Right atrium auricular region (tissue), 2 donors: ENCODE data around the gene JCAD. TPM values are rescaled to one million over a fixed set of nuclear protein-coding genes. Genes with fewer than 3 reads are reported as not detected.
A peak's percentile ranks its signal among the peaks of the same experiment; 100 is the strongest.

Source experiments
- DNase-seq: peaks from one replicate; pipeline ENCODE4 v3.0.0-alpha.2; 2019; ENCODE audit warnings: low spot score
- H3K27ac ChIP-seq, 2 donors: fragments of 200-600 bp; sonication (generic); 1 replicate in 1 of 2; 2 replicates in 1 of 2; pipeline ENCODE4 v1.5.1; 2016 to 2019
- H3K27me3 ChIP-seq, 2 donors: fragments of 200-600 bp; sonication (generic); one replicate each; pipeline versions ENCODE4 v1.5.1 to v1.6.0; 2017 to 2019
- H3K36me3 ChIP-seq: fragments of 200-600 bp; sonication (generic); one replicate; pipeline ENCODE4 v1.5.1; 2016
- H3K4me1 ChIP-seq, 2 donors: fragments of 200-600 bp; sonication (generic); one replicate each; pipeline versions ENCODE4 v1.5.1 to v1.6.0; 2017 to 2019
- H3K4me3 ChIP-seq, 2 donors: fragments of 200-600 bp; sonication (generic); 1 replicate in 1 of 2; 2 replicates in 1 of 2; pipeline ENCODE4 v1.5.1; 2017 to 2019; ENCODE audit warnings: mild to moderate bottlenecking in 1 of 2, moderate library complexity in 1 of 2
- H3K9me3 ChIP-seq, 2 donors: fragments of 200-600 bp; sonication (generic); one replicate each; pipeline ENCODE4 v1.5.1; 2019
- CTCF ChIP-seq, 2 donors: fragments of 200-600 bp; sonication (generic); IDR thresholded peaks; one replicate each; pipeline ENCODE4 v1.5.1; 2019; ENCODE audit warnings: antibody characterized with exemption in 2 of 2
- total RNA-seq, 2 donors: library from RNA; depleted of rRNA; stranded (reverse); fragments of >200 nt; gene quantifications; one replicate each; pipeline ENCODE4 v1.1.0, GENCODE V29; 2016

Gene JCAD
- total RNA-seq, 2 donors from 2014 or later, result 34.1 to 39.8 TPM

GRCh38 chr10:30032125-30032524 is 27.3 kb downstream of the JCAD start:
- no peak for DNase-seq
- H3K4me1 ChIP-seq, result peaks cover 0 to 77% of the 10 kb centered on the region in 2 donors
- peaks cover 12% of the 10 kb centered on the region for H3K36me3 ChIP-seq
- no peak overlapping the region for H3K27ac ChIP-seq
- no peak overlapping the region for H3K4me3 ChIP-seq
- H3K27me3 ChIP-seq, result no peaks in the 10 kb centered on the region
- no peaks in the 10 kb centered on the region for H3K9me3 ChIP-seq
- no peak for TF ChIP-seq CTCF (IDR thresholded peaks at IDR 0.05)

GRCh38 chr10:30029872-30030256 is 29.5 kb downstream of the JCAD start:
- Histone ChIP-seq H3K36me3 (peaks cover 25% of the 10 kb centered on the region), H3K9me3 (no peaks in the 10 kb centered on the region), H3K4me3 (no peak overlapping the region), H3K4me1 (peaks cover 0 to 61% of the 10 kb centered on the region in 2 donors), H3K27me3 (no peaks in the 10 kb centered on the region), H3K27ac (no peak overlapping the region)
- no peak for DNase-seq
- TF ChIP-seq CTCF (IDR thresholded peaks at IDR 0.05), result no peak

DNA sequence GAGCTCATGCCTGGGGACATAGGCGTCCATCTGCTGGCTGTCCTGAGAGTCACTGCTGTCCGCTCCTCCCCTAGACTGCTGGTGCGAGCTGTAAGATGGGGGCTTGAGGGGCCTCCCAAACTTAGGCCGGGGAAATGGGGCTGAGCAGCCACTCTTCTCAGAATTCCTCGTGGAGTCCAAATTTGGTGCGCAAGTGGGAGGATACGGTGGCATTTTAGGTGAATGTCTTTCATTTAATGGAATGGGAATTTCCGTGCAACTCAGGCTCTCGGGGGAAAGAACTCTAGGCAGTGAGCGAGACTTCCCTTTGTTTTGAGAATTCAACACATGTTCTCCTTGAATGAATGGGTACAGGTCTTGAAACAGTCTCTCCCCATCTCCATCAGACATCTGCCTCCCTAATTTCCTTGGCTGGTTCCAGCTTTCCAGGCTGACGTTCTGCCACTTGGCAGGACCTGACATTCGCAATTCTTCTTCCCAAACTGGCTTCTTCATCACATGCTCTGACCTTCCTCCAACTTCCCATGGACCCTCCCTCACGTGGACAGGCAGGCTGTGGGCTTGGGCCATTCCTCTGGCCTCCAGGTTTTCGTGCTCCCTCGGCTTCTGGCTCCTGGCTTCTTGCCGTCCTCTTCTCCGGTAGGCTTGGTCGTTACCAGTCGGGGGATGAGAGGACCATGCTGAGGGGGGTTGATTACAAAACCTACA is 30.1 kb downstream of the JCAD start:
- Histone ChIP-seq H3K27ac (peak overlapping the region; percentile 15 to 38), H3K4me3 (no peak overlapping the region), H3K4me1 (peaks cover 0 to 56% of the 10 kb centered on the region in 2 donors), H3K36me3 (peaks cover 25% of the 10 kb centered on the region), H3K27me3 (no peaks in the 10 kb centered on the region), H3K9me3 (no peaks in the 10 kb centered on the region)
- TF ChIP-seq CTCF (IDR thresholded peaks at IDR 0.05), result no peak
- no peak for DNase-seq

- no peak for TF ChIP-seq CTCF (IDR thresholded peaks at IDR 0.05)
- no peaks in the 10 kb centered on the region for H3K27me3 ChIP-seq
- H3K9me3 ChIP-seq, result no peaks in the 10 kb centered on the region
- H3K36me3 ChIP-seq, result peaks cover 32% of the 10 kb centered on the region
- H3K4me3 ChIP-seq, result no peak overlapping the region
- H3K27ac ChIP-seq, result peak overlapping the region; percentile 15 to 38
- peaks cover 0 to 50% of the 10 kb centered on the region in 2 donors for H3K4me1 ChIP-seq
- no peak for DNase-seq
Observed at GRCh38 chr10:30028738-30029030, 30.7 kb downstream of the JCAD start.

GRCh38 chr10:30028006-30028737 is 31.2 kb downstream of the JCAD start:
- peak overlapping the region; percentile 15 to 38 for H3K27ac ChIP-seq
- DNase-seq, result peak; percentile 82
- no peaks in the 10 kb centered on the region for H3K27me3 ChIP-seq
- no peaks in the 10 kb centered on the region for H3K9me3 ChIP-seq
- peaks cover 36% of the 10 kb centered on the region for H3K36me3 ChIP-seq
- no peak for TF ChIP-seq CTCF (IDR thresholded peaks at IDR 0.05)
- H3K4me3 ChIP-seq, result no peak overlapping the region
- H3K4me1 ChIP-seq, result peaks cover 0 to 45% of the 10 kb centered on the region in 2 donors
